ENCODE measurements around the gene TFF1. TPM values are rescaled to one million over a fixed set of nuclear protein-coding genes. Genes with fewer than 3 reads are reported as not detected.

TFF1 gene
- total RNA-seq, 1 donor from 2014 or later, result not detected

DNA sequence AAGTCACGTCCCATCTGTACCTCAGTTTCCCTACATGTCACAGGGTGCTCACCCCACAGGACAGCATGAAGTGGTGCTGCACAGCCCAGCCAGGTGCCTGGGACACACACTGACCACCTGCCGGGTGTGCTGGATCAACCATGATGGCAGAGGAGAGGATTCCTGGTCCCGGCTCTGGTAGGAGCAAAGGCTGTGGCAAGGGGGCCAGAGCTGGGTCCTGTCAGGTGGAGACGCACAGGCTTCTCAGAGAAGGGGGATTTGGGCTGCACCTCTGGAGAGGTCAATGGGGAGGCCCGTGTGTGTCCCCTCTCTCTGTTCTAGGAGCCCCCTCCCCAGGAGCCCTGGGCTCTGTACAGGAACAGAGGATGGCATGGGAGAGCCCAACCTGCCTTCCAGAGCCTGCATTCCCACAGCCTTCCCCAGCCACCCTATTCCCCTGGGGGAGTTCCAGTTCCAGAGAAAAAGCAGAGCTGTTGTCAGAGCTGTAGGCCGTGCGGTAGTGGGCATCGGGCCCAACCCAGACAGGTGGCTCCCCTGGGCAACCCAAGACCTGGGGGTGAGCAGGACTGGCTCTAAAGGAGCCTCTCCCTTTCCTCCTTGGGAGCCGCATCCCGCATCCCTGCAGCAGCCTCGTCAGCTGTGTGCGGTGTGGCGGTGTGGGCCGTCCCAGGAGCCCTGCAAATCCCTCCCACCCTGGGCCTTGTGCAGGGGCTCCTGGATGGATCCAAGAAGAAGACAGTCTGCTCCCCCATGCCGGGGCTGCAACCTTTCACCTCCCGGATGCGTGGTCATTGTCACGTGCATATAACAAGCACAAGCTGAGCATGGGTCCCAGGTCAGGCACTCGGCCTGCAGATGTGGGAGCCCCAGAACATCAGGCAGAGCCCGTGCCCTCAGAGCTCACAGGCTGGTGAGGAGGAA is 48.2 kb downstream of the TFF1 start:
- no peak for DNase-seq (ENCODE audit: low read depth)

DNA sequence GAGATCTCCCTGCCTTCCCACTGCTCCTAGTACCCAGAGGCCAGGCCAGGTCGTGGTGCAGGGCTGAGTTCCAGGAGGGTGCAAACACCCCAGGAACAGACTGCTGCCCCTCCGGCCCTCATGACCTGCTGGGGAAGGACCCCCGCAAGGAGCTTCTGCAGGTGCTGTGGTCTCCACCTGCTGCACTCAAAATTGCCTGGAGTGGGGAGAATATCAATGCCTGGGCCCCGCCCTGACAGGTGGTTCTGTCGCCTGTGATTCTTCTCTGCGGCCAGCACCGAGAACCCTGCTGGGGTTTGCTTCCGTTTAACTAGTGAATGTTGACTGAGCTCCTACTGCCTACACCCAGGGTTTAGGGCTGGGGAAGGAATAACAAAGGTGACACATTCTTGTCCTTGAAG is 49.0 kb downstream of the TFF1 start:
- no peak for DNase-seq (ENCODE audit: low read depth)

DNA sequence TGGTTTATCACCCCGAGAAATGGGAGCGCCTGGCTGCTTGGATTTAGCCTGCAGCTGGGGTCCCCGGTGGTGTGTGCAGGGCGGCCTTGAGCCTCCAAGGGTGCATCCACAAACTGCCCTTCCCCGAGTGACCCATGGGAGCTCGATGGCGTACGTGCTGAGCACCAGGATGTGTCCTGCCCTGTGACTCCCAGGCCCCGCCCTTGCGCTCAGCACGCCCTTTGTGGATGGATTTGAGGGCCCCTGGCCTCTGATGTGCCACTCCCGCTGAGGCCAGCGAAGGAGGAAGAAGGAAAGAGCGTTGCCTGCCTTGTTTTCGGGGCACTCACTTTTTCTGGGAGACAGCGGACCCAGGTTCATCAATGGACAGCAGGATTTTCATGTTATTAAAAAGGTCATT is 49.4 kb downstream of the TFF1 start:
- DNase-seq (ENCODE audit: low read depth), result no peak

DNA sequence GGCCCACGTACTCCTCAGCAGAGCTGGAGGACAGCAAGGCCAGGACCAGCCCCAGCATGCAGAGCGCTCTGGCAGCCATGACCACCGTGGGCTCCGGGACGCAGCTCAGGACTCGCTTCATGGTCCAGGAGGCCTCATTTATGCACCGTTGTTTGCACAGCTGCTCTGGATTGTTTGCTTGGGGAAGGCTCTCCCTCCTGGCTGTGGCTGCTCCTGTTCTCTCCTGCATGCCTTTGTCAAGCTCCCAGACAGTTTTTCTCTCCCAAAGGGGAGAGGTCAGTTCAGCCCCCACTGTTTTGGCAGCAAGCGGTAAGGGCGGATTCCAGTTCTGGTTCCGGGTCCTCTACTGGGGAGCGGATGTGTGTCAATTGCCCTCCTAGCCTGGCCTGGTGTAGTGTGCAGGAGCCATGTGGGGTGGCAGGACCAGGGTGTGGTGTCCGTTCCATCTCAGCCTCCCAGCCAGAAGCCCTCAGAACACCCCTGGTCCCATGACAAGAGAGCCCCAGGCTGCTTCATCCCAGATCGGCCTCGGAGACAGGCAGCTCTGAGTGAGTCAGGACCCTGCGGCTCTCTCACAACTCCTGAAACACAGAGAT is 50.9 kb downstream of the TFF1 start, which contains the start of gene TFF3:
TFF3 (minus strand) TSS at position 114 of the 596 bp plus-strand sequence; CDS start at position 79, 35 bp downstream.
- peak; percentile 14 for DNase-seq (ENCODE audit: low read depth)

DNA sequence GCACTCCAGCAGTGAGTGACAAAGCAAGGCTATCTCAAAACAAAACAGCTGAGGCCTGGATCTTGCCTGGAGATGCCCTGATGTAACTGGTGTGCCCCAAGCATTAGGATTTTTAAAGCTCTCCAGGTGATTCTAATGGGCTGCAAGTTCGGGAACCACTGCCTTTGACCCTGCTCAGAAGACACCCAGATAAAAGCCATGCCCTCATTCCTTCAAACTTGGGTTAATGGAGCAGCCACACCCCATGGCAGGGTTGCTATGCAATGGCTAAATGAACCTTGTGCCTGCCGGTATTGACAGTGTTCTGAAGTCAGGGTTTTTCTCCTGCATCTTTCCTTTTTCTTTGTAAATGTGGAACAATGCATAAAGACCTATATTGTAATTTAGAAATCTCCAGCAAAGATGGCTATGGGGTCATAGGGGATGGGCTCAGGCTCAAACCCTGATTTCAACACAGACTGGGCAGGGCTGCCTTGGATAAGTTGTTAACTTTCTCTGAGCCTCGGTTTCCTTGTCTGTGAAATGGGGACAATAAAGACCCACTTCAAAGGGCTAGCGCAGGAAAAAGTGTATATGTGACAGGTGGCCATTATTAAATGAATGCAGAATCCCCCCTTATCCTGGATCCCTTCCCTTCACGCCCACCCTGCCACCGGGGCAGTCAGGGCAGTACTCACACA is 51.6 kb downstream of the TFF1 start:
- no peak for DNase-seq (ENCODE audit: low read depth)

DNA sequence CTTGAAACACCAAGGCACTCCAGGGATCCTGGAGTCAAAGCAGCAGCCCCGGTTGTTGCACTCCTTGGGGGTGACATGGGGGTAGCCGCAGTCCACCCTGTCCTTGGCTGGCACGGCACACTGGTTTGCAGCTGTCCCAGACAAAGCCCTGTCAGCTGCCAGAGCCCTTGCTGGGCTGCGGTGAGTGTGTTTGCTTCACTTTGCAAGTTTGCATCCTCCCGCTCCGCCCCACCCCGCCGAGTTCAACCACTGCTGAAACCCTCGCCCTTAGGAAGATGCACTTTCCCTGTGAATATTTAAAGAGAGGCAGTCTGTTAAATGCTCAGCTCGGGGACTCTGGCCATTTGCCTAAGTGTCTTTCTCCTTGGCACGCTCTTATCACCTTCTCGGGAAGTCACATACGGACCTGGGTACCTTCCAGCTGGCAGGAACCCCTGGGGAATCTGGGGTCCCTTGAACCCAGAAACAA is 52.8 kb downstream of the TFF1 start:
- DNase-seq (ENCODE audit: low read depth), result no peak

DNA sequence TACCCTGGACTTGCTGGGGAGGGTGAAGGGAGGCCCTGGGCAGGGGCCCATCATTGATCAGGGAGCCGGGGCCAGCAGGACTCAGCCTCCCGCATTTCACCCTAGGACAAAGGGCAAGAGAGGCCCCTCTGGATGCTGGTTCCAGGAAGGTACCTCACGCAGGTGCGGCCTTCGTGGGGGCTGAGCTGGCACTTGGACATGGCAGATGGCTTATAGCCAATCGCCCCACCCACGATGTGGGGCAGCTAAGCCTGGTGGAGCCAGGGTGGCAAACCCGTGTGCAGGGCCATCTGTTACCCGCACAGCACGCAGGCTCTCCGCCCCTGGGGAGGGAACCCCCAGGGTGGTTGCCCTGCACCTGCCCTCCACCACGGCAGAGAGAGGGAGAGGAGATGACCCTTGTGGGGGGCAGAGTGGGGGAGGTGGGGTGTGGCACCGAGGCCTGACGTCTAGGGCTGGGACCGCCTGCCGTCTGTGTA is 53.7 kb downstream of the TFF1 start:
- DNase-seq (ENCODE audit: low read depth), result no peak

Other genes with a start within 250 kb of the TFF1 start
- gene ABCG1, start 147.4 kb downstream of the TFF1 start, total RNA-seq, result 0.52 and 0.85 TPM in 2 replicates
- gene TFF3, start 51.1 kb downstream of the TFF1 start, total RNA-seq, result 0.40 and 0.87 TPM in 2 replicates
- gene TFF2, start 15.5 kb downstream of the TFF1 start, total RNA-seq, result not detected in 2 replicates
- gene TMPRSS3, start 29.5 kb upstream of the TFF1 start, total RNA-seq, result 0.17 and 0.75 TPM in 2 replicates
- gene UBASH3A, start 37.4 kb upstream of the TFF1 start, total RNA-seq, result not detected in 2 replicates
- gene RSPH1, start 129.7 kb upstream of the TFF1 start, total RNA-seq, result 1.0 and 3.6 TPM in 2 replicates
- gene SLC37A1, start 147.3 kb upstream of the TFF1 start, total RNA-seq, result 15.0 and 39.6 TPM in 2 replicates

Data from renal cortical epithelial cell (primary cell).